ENCODE measurements around the gene PPP2R5C.
A peak's percentile ranks its signal among the peaks of the same experiment; 100 is the strongest.

PPP2R5C gene

GRCh38 chr14:101926085-101926484, 164.6 kb downstream of the PPP2R5C start:
- no peak for DNase-seq

- no peak for DNase-seq
These were observed 165.1 kb downstream of the PPP2R5C start for GRCh38 chr14:101926620-101927019.

- DNase-seq, result no peak
These were observed 166.3 kb downstream of the PPP2R5C start for GRCh38 chr14:101927859-101928258.

- no peak for DNase-seq
These were observed 166.9 kb downstream of the PPP2R5C start for GRCh38 chr14:101928415-101928841.

- DNase-seq, result no peak
These were observed 167.6 kb downstream of the PPP2R5C start for GRCh38 chr14:101929096-101929495.

GRCh38 chr14:101929946-101930345, 168.4 kb downstream of the PPP2R5C start:
- no peak for DNase-seq

- no peak for DNase-seq
These were observed 171.2 kb downstream of the PPP2R5C start for GRCh38 chr14:101932673-101933072.

GRCh38 chr14:101933209-101933608, 171.7 kb downstream of the PPP2R5C start:
- DNase-seq, result no peak

GRCh38 chr14:101934601-101935150, 173.2 kb downstream of the PPP2R5C start:
- DNase-seq, result no peak

GRCh38 chr14:101937926-101938767, 176.6 kb downstream of the PPP2R5C start:
- DNase-seq, result no peak

- no peak for DNase-seq
These were observed 178.2 kb downstream of the PPP2R5C start for GRCh38 chr14:101939646-101940170.

- no peak for DNase-seq
These were observed 182.9 kb downstream of the PPP2R5C start for GRCh38 chr14:101944451-101944850.

- no peak for DNase-seq
These were observed 183.7 kb downstream of the PPP2R5C start for GRCh38 chr14:101945171-101945570.

GRCh38 chr14:101947577-101947903, 186.0 kb downstream of the PPP2R5C start:
- DNase-seq, result no peak

- DNase-seq, result peak; percentile 100
These were observed 186.6 kb downstream of the PPP2R5C start for GRCh38 chr14:101947904-101948665.

GRCh38 chr14:101948666-101949216, 187.2 kb downstream of the PPP2R5C start:
- DNase-seq, result no peak

- DNase-seq, result no peak
These were observed 188.6 kb downstream of the PPP2R5C start for GRCh38 chr14:101950100-101950499.

- DNase-seq, result no peak
These were observed 189.2 kb downstream of the PPP2R5C start for GRCh38 chr14:101950516-101951215.

- DNase-seq, result peak; percentile 76
These were observed 191.6 kb downstream of the PPP2R5C start for GRCh38 chr14:101953151-101953550.

- DNase-seq, result no peak
These were observed 193.0 kb downstream of the PPP2R5C start for GRCh38 chr14:101954501-101954900.

- no peak for DNase-seq
These were observed 194.2 kb downstream of the PPP2R5C start for GRCh38 chr14:101955695-101956161.

GRCh38 chr14:101956179-101956885, 194.8 kb downstream of the PPP2R5C start:
- DNase-seq, result no peak
